Measurements from ENCODE around the gene GALK2.
A peak's percentile ranks its signal among the peaks of the same experiment; 100 is the strongest.

Gene GALK2

GRCh38 chr15:49169880-49170597, at the start of gene GALK2:
Gene GALK2, plus strand, starts transcription at chr15:49170247. Its CDS starts 76 bp downstream, at chr15:49170323.
- peak; percentile 85 for DNase-seq

GRCh38 chr15:49120832-49121231, 49.2 kb upstream of the GALK2 start:
- DNase-seq: no peak

- DNase-seq: no peak
Measured at GRCh38 chr15:49121901-49122300, 48.1 kb upstream of the GALK2 start.

GRCh38 chr15:49122541-49123062, 47.4 kb upstream of the GALK2 start:
- no peak for DNase-seq

GRCh38 chr15:49124371-49124770, 45.7 kb upstream of the GALK2 start:
- DNase-seq: no peak

- no peak for DNase-seq
Measured at GRCh38 chr15:49131403-49131802, 38.6 kb upstream of the GALK2 start.

DNA sequence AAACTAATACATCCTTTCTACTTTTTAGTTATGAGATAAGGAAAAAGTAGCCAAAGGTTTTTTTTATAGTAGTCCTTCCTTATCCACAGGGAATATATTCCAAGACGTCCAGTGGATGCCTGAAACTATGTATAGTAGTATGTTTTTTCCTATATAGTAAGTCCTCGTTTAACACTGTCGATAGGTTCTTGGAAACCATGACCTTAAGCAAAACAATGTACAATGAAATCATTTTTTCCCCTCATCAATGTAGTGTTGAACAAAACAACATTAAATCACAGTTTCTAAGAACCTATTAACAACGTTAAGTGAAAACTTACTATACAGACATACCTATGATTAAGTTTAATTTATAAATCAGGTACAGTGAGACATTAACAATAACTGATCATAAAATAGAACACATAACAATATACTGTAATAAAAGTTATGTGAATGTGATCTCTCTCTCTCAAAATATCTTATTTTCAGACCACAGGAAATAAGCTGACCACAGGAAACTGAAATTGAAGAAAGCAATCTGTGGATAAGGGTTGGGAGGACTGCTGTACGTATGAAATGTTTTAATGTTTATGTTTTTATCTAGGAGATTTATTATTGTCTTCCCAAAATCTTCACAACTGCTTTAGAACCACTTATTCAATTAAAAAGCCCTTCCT, 35.2 kb upstream of the GALK2 start:
- DNase-seq: no peak

GRCh38 chr15:49135342-49135857, 34.6 kb upstream of the GALK2 start:
- no peak for DNase-seq

DNA sequence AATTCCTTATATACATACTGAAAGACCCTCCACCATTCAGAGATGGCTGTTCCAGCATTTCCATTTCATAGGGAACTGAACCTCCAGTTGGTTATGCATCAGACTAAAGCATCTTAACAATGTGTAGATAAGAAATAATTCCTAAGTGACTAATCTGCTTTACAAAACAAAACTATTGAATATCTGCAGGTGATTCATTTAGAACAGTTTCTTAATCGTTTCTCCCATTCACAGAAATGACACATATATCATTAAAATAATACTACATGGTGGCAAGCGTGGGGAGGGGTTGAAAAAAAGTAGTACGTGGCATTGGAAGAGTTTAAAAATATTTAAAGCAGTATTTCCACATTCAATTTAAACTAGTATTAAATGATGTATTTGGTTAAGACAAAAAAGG, 34.1 kb upstream of the GALK2 start:
- DNase-seq: no peak

DNA sequence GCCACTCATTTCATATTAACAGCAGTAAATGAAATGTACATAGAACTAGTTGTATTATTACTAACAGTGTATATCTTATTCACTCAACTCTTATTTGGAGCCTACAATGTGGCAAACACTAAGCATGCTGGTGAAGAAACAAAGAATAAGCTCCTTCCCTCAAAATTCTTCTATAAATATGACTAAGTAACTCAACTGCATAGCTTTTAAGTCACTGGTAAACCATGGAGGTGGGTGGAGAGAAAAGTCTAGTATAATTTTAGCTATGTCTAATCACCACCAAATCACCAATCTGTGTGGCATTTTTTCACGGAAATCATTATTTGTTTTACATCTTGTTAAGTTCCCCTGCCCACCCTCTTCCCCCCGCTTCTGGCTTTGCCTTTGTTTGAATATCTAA, 32.2 kb upstream of the GALK2 start:
- no peak for DNase-seq

- peak; percentile 43 for DNase-seq
Measured at GRCh38 chr15:49145651-49146609, 24.1 kb upstream of the GALK2 start.

DNA sequence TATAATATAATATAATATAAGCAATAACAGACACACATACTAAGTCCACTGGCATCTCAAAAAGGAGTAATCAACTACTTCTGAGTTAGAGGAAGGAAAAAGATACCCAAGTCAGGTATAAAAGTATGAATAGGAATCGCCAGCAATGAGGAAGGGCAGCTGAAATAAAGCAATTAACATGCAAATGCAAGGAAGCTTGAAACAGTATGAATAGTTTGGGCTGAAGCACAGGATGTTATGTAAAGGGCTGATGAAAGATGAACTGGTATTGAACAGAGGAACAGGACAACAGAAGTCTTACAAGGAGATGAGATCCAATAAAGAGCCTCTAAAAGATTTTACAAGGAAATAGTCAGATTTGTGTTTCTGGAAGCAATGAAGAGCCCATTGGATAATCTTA, 21.7 kb upstream of the GALK2 start:
- DNase-seq: no peak

DNA sequence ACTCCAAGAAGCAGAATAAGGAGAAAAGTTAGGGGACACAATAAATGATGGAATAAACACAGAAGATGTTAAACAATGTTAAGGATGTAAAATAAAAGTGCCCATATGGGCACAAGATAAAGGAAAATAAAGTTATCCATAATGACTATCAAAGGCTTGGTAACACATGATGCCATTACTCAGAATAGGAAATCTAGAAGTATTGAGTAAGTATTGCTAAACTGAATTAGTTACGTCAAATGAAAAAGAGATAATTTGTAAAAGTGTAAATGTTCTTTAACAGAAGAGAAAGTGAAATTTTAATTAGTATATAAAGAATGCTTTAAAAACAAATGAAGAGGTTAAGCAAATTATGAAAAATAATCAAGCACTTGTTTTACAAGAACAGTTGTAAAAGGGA, 21.3 kb upstream of the GALK2 start:
- DNase-seq: no peak

DNA sequence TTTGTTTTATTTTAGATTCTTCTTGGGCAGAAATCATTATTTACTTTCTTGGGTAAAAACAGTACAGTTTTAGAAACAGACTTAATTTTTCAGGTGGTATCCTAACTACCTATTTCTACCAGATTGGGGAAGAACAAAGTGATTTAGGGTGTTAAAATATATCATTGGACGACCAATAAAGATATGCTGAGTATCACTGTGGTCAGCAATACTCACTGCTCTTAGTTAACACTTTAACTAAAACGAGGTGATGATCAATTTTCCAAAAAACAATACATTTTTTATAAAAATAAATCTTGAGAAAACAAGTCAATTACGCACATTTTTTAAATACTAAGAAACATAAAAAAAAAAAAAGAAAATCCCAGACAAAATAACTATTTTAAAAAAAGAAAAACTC, 18.2 kb upstream of the GALK2 start:
- DNase-seq: no peak

- no peak for DNase-seq
Measured at GRCh38 chr15:49152552-49153312, 17.3 kb upstream of the GALK2 start.

- DNase-seq: no peak
Measured at GRCh38 chr15:49154359-49154758, 15.7 kb upstream of the GALK2 start.

DNA sequence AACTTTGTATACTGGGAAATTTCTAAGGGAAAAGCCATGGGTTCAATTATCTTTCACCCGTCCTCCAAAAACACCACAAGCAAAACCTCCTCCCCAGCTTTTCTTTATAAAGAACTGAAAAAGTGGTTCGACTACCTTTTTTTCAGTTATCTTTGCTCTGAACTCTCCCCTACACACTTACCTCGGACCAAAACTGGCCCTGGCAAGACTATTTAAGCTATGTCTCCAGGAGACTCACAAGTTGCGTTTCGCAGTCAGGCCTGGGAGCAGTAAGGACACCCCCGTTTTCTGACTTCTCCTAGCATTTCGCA, 15.3 kb upstream of the GALK2 start:
- no peak for DNase-seq

DNA sequence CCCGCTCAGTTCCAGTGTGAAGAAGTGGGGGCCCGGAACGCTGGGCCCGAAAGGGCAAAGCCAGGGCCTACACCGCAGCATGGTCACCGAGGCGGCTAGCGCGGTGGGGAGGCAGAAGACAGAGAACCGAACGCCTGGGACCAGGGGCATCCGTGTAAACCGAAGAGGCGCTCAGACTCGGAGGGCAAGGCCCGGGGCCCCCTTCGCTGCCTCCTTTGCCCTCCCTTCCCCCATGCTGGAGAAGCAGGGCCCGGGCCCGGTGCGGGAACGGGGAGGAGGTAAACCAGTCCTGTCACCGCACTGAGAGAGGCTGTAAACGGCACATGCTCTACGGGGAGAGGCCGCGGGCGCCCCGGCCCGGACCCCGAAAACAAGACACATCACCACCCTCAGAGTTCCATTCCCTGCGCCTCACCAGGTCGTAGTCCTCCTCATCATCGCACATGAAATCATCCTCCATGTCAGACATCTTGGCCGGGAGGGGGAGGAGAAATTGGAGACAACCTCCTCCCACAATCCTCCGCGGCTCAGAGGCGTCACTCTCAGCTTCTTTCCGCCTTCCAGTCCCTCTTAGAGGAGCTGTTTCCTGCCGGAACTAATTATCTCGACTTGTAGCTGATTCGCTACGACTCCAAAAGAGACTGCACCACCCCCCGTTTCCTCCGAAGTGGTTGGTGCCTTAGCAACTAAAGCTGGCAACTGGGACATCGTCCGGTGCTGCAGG, 14.8 kb upstream of the GALK2 start, which contains the start of gene COPS2:
Gene COPS2 (minus strand): TSS at position 490 of the 724 bp plus-strand sequence. CDS start 21 bp downstream, at position 469.
- peak; percentile 92 for DNase-seq

GRCh38 chr15:49155834-49156627, 14.0 kb upstream of the GALK2 start:
- peak; percentile 13 for DNase-seq

GRCh38 chr15:49163678-49164077, 6.4 kb upstream of the GALK2 start:
- DNase-seq: no peak

- DNase-seq: no peak
Measured at GRCh38 chr15:49164865-49165264, 5.2 kb upstream of the GALK2 start.

Data from CD4-positive, alpha-beta T cell treated with Interleukin-17A for 4 hours (primary cell).